ENCODE results near the gene MANSC4.

DNA sequence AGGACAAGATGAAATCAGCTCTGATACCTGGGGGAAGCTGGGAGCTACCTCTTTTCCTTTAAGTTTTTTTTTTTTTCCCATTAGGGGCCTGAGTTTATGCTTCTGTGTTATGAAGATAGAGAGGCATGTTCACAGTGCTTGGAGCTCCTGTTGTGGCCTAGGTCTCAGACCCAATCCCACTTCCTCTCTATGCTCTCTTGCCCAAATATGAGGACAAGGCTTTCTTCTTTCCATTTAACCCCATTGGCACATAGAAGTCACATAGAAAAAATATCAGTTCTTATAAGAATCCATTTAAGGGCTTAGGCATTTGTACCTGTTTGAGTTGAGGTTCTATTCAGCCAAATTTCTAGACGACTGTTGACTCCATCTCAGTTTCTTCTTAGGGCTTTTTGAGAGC is 56.8 kb downstream of the MANSC4 start:
- TF ChIP-seq, protein P1, sequence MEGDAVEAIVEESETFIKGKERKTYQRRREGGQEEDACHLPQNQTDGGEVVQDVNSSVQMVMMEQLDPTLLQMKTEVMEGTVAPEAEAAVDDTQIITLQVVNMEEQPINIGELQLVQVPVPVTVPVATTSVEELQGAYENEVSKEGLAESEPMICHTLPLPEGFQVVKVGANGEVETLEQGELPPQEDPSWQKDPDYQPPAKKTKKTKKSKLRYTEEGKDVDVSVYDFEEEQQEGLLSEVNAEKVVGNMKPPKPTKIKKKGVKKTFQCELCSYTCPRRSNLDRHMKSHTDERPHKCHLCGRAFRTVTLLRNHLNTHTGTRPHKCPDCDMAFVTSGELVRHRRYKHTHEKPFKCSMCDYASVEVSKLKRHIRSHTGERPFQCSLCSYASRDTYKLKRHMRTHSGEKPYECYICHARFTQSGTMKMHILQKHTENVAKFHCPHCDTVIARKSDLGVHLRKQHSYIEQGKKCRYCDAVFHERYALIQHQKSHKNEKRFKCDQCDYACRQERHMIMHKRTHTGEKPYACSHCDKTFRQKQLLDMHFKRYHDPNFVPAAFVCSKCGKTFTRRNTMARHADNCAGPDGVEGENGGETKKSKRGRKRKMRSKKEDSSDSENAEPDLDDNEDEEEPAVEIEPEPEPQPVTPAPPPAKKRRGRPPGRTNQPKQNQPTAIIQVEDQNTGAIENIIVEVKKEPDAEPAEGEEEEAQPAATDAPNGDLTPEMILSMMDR (IDR thresholded peaks at IDR 0.05) = no peak
- no peak for TF ChIP-seq POLR2AphosphoS5 (IDR thresholded peaks at IDR 0.05)
- TF ChIP-seq POLR2A (IDR thresholded peaks at IDR 0.05) = no peak
